GM19099 (cell line): ENCODE data around the gene CCNK.

Experiments
- POLR2A ChIP-seq: IDR thresholded peaks from 3 replicates; pipeline ENCODE4 v1.6.1; 2011; ENCODE audit warnings: low read depth; ENCODE audit not compliant: insufficient read length; ENCODE audit errors: extremely low read depth

Gene CCNK

GRCh38 chr14:99480917-99481744 is at the start of gene CCNK:
TSS of gene CCNK (plus strand) at chr14:99481409. CDS start at chr14:99492678, 11,269 bp downstream.
- TF ChIP-seq POLR2A, result peak; percentile 93

GRCh38 chr14:99431986-99432385 is 49.2 kb upstream of the CCNK start:
- no peak for TF ChIP-seq POLR2A

GRCh38 chr14:99432485-99432884 is 48.7 kb upstream of the CCNK start:
- no peak for TF ChIP-seq POLR2A

DNA sequence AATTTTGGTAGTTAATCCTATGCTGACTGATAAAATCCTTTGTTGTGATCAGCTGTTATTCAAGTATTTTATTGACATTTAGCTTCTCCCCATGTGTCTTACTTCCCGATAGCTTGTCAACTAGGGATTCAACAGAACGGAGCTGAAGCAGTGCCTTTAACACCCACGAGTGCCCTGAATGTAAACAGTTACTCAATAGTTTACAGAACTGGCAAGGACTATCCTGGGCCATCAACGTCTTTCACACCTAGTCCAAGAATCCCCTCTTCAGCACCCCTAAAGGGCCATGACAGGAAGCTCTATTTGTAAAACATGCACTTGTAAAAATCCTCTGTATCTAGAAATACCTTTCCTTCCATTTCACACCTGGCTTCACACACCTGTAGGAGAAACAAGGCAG is 45.9 kb upstream of the CCNK start:
- TF ChIP-seq POLR2A, result no peak

GRCh38 chr14:99436247-99437180 is 44.7 kb upstream of the CCNK start:
- TF ChIP-seq POLR2A, result no peak

- TF ChIP-seq POLR2A, result no peak
Observed at GRCh38 chr14:99437706-99438105, 43.5 kb upstream of the CCNK start.

DNA sequence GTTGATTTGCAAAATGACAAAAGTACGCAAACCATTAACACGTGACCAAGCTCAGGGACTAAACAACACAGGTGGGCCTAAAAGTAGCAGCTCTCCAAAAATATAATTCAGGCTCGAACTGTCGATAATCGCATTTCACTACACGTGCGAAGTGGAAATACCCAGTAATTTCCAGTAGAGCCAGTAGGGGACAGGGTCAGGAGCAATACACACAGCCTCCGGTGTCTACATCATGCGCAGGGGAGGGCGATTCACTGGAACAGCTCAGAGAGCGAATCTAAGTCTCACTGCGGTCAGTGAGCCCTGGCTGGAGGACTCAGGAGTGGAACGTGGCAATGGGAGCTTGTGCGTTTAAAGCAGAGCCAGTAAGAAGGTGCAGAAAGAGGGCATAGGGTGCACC is 40.9 kb upstream of the CCNK start:
- no peak for TF ChIP-seq POLR2A

- no peak for TF ChIP-seq POLR2A
Observed at GRCh38 chr14:99441157-99441870, 39.9 kb upstream of the CCNK start.

- TF ChIP-seq POLR2A, result no peak
Observed at GRCh38 chr14:99441918-99442317, 39.3 kb upstream of the CCNK start.

DNA sequence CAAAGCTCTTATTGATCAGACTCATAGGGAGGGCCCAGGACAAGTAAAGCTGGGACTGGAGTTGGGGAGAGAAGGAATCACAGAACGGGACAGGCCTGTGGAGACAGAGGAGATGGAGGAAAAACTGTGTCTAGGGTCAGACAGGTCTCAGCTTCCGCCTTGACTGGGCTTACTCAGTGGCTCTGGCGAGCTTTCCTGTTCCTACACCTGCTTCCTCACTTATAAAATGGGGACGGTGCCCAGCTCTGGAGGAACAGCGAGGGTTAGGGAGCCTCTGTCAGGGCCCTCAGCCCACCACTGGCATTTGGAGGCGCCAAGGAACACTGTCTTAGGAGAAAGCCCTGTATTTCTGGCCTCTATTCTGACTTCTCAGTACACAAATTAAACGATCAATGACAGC is 35.3 kb upstream of the CCNK start:
- TF ChIP-seq POLR2A, result no peak

DNA sequence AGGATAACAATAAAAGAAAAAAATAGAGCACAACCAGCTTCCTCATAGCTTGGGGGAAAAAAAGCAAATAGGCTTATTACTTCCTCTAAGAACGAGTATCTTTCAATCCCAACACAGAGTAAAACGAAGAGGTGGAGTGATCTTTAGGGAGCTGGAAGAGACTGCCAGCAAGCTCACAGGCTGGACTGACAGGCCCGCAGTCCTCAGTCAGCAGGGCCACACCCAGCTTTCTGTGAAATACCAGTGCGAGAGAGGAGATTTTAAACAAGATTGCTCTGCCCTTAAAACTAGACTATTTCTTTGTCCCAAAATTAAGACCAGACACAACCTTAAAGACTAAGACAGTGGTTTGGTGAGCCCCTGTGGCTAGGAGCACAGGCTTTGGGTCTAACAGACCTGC is 33.5 kb upstream of the CCNK start:
- TF ChIP-seq POLR2A, result no peak

- TF ChIP-seq POLR2A, result no peak
Observed at GRCh38 chr14:99450266-99450665, 30.9 kb upstream of the CCNK start.

DNA sequence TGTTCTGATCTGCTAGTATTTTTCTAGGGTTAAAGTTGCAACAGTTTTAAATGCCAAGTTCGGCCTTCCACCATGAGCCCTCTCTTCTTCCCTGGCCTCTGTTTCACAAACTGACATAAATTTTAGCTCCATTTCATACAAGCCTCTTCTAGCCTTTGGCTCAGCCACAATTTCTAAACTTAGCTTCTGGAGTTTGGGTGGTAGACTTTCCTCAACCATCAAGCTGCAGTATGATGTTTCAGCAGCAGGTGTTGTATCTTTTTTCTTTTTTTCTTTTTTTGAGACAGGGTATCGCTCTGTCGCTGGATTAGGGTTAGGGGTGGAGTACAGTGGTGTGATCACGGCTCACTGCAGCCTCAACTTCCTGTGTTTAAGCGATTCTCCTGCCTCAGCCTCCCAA is 30.0 kb upstream of the CCNK start:
- TF ChIP-seq POLR2A, result no peak

- TF ChIP-seq POLR2A, result no peak
Observed at GRCh38 chr14:99452968-99453367, 28.2 kb upstream of the CCNK start.

GRCh38 chr14:99454246-99454645 is 27.0 kb upstream of the CCNK start:
- TF ChIP-seq POLR2A, result no peak
